HG03565 (cell line): ENCODE measurements around the gene RAET1G.

Experiments
- ATAC-seq: cut with Tn5 transposase; IDR thresholded peaks from one replicate; pipeline ENCODE4 v1.9.1; 2021; ENCODE audit warnings: mild to moderate bottlenecking, moderate library complexity; ENCODE audit not compliant: unreplicated experiment

The RAET1G gene

GRCh38 chr6:149869275-149869892, 53.5 kb downstream of the RAET1G start:
- no peak for ATAC-seq

GRCh38 chr6:149867876-149868640, 54.9 kb downstream of the RAET1G start:
- no peak for ATAC-seq
